ENCODE data around the gene G6PD.
A peak's percentile ranks its signal among the peaks of the same experiment; 100 is the strongest.

DNA sequence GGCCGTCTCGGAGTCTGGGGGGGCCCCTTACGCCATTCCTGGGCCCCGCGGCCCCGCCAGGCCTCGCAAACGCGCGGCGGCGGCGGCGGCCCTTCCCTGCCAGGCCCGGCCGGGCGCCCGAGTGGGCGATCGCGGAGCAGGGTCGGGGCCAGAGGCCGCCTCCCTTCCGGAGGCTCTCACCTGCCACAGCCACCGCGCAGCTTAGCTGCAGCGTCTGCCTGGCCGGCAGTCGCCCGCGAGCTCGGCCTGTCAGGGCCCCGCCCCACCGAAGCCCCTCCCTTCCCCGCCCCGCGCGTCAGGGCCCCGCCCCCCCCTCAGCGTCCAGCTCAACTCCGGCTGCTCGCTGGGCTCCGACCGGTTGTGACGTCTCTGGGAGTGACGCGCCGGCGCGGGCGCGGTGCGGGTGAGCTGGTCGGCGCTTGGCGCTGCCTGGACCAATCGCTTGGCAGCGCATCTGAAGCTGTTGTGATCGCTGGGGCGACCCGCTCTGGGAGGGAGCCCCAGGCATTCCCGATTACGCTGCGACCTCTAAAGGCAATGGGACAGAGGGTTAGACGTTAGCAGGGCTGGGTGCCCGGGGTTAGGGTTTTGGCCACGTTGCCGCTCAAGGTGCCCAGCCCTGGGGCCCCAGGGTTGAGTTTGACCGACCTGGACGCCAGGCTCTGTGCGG, 56.1 kb downstream of the G6PD start, which contains the start of gene SLC10A3:
- no peak for TF ChIP-seq CTCF (IDR thresholded peaks at IDR 0.05)
- TF ChIP-seq POLR2A (IDR thresholded peaks at IDR 0.05): peak in 1 of 2 donors; percentile 36

Data from lower leg skin (tissue), 3 donors.